BLaER1 (cell line): ENCODE results near the gene COL26A1.

Experiments used
- H3K27ac ChIP-seq: shearing (Covaris generic); formaldehyde crosslinking; 2 replicates; pipeline ENCODE4 v1.8.1; 2022
- H3K27me3 ChIP-seq: shearing (Covaris generic); formaldehyde crosslinking; 2 replicates; pipeline ENCODE4 v1.8.1; 2022
- H3K36me3 ChIP-seq: shearing (Covaris generic); formaldehyde crosslinking; 2 replicates; pipeline ENCODE4 v1.8.1; 2022
- H3K4me1 ChIP-seq: shearing (Covaris generic); formaldehyde crosslinking; 2 replicates; pipeline ENCODE4 v1.8.1; 2022
- H3K4me2 ChIP-seq: shearing (Covaris generic); formaldehyde crosslinking; 2 replicates; pipeline ENCODE4 v1.8.1; 2022
- H3K4me3 ChIP-seq: shearing (Covaris generic); formaldehyde crosslinking; 2 replicates; pipeline ENCODE4 v1.8.1; 2022
- H3K9ac ChIP-seq: shearing (Covaris generic); formaldehyde crosslinking; 2 replicates; pipeline ENCODE4 v1.8.1; 2022
- H3K9me3 ChIP-seq: shearing (Covaris generic); formaldehyde crosslinking; 2 replicates; pipeline ENCODE4 v1.8.1; 2022
- H4K20me1 ChIP-seq: shearing (Covaris generic); formaldehyde crosslinking; 2 replicates; pipeline ENCODE4 v1.8.1; 2022
- Cebpa-rat ChIP-seq: shearing (Covaris generic); IDR thresholded peaks from 2 replicates; pipeline ENCODE4 v1.8.1; 2022

COL26A1 gene

DNA sequence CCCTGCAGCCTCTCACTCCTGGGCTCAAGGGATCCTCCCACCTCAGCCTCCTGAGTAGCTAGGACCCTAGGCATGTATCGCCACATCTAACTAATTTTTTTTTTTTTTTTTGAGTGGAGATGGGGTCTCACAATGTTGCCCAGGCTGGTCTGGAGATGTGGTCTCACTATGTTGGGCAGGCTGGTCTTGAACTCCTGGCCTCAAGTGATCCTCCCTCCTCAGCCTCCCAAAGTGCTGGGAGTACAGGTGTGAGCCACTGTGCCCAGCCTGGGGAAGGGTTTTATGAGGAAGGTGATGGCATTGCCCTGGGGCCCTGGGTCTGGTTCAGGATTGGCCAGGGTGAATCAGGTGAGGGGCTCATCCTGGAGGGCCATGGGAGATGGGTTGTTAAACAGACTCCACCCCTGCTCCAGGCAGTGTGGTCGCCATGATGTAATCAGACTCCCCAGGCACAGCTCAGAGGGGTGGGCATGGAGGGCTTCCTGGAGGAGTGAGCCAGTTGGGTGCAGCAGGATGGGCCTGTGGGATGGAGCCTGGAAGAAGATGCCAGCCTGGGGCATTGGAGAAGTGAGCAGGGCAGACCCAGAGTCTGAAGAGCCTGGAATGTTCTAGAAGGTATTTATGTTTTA lies 183.7 kb downstream of the COL26A1 start:
- Histone ChIP-seq H3K36me3 (no peaks in the 10 kb centered on the region), H3K4me3 (no peak overlapping the region), H3K27me3 (no peaks in the 10 kb centered on the region), H3K27ac (no peak overlapping the region), H3K4me2 (no peak overlapping the region), H4K20me1 (no peaks in the 10 kb centered on the region), H3K9ac (no peak overlapping the region), H3K4me1 (peaks cover 7% of the 10 kb centered on the region; the same call in 1 of the 2 replicates), H3K9me3 (no peaks in the 10 kb centered on the region)
- TF ChIP-seq Cebpa-rat, result no peak

DNA sequence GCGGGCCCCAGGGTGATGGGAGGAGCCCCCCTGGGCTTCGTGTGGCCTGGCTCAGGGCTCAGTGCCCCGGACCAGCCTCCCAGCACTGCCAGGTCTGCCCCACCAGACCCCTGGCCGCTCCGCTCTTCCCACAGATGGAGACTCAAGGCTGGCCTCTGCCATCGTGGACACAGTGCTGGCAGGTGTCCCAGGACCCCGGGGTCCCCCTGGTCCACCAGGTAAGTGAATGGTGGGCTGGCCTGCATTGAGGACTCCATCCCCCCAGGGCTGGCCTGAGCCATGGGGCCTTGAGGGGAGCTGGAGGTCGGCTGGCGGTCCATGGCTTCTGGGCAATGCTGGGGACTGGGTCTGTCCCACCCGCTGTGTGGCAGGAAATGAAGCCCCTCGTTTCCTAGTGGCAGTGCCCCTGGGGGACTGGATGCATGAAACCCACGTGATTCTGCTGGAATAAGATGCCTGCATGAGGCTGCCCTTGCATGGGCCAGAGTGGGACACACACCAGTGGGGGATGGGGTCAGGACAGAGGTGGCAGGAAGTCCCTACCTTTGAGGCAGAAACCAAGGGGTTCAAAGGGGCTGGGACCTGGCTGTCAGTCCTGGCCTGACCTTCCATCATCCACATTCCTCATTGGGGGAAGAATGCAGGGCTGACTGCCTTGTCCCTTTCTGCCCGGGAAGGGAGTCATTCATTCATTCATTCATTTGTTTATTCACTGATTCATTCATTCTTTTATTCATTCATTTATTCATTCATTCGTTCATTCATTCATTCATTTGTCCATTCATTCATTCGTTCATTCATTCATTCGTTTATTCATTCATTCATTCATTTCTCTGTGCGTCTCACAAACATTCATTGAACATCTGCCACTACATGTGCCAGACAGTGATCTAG lies 184.6 kb downstream of the COL26A1 start:
- H3K36me3 ChIP-seq, result no peaks in the 10 kb centered on the region
- H3K9ac ChIP-seq, result no peak overlapping the region
- TF ChIP-seq Cebpa-rat, result no peak

DNA sequence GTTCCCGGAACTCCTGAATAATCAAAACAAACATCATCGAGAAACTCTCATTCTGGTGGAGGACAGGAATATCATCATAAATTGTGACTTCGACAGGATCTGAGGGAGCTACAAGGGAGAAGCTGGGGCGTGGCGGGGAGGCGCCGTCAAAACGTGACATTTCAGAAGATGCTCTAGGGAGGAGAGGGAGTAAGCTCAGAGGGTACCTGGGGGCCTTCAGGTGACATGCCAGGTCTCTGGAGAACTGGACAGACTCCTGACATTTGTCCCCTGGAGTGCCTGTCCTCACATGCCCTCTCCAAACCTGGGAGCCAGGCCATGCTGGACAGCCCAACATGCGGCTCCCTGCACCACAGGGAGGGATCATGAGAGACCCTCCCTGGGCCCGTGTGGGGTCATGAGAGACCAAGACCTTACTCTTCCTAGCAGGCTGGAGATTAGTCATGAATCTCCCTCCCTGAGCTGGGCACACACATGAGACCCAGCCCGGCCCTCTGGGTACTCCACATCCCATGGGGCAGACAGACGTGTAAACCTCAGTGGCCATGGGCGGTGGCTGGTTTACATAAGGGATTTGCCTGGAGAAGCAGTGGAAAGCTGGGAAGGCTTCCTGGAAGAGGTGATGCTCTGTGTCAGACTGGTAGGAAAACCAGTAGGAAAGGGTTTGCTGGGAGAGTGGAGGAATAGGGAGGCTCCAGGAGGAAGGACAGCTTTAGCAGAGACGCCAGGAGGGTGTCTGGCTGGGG lies 185.4 kb downstream of the COL26A1 start:
- no peaks in the 10 kb centered on the region for H3K36me3 ChIP-seq
- peaks cover 4% of the 10 kb centered on the region; the same call in 1 of the 2 replicates for H3K4me1 ChIP-seq
- no peak overlapping the region for H3K9ac ChIP-seq
- no peaks in the 10 kb centered on the region for H3K27me3 ChIP-seq
- no peak overlapping the region for H3K4me2 ChIP-seq
- H3K4me3 ChIP-seq, result no peak overlapping the region
- H3K9me3 ChIP-seq, result no peaks in the 10 kb centered on the region
- no peaks in the 10 kb centered on the region for H4K20me1 ChIP-seq
- no peak overlapping the region for H3K27ac ChIP-seq
- TF ChIP-seq Cebpa-rat, result no peak

More for the DNA sequence above, 184.6 kb downstream of the COL26A1 start:
- Histone ChIP-seq H3K9me3 (no peaks in the 10 kb centered on the region), H3K27me3 (no peaks in the 10 kb centered on the region), H3K4me3 (no peak overlapping the region), H3K27ac (0 out of 2 replicates have a peak overlapping the region, but pooled peaks have one; percentile 6), H3K4me2 (no peak overlapping the region), H4K20me1 (no peaks in the 10 kb centered on the region), H3K4me1 (peaks cover 7% of the 10 kb centered on the region; the same call in 1 of the 2 replicates)

DNA sequence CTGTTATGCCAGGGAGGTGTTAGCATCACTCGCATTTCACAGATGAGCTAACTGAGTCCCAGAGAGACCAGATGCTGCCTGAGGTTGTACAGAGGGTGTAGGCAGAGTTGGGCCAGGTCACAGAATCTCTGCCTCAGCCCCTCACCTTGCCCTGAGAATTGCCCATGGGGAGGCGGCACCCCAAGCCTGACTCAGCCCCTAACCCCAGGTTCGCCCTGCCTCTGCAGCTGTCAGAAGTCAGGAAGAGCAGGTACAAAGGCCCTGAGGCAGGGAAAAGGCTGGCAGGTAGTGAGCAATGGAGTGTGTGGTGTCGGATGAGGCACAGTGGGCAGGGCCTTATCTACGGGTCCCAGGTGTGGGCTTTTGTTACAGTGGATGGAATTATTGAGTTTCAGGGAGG lies 187.1 kb downstream of the COL26A1 start:
- Histone ChIP-seq H4K20me1 (no peaks in the 10 kb centered on the region), H3K9ac (no peak overlapping the region), H3K4me3 (no peak overlapping the region), H3K27ac (no peak overlapping the region), H3K9me3 (no peaks in the 10 kb centered on the region), H3K4me2 (no peak overlapping the region), H3K4me1 (peaks cover 6% of the 10 kb centered on the region; the same call in 1 of the 2 replicates), H3K27me3 (no peaks in the 10 kb centered on the region), H3K36me3 (no peaks in the 10 kb centered on the region)
- TF ChIP-seq Cebpa-rat, result no peak

DNA sequence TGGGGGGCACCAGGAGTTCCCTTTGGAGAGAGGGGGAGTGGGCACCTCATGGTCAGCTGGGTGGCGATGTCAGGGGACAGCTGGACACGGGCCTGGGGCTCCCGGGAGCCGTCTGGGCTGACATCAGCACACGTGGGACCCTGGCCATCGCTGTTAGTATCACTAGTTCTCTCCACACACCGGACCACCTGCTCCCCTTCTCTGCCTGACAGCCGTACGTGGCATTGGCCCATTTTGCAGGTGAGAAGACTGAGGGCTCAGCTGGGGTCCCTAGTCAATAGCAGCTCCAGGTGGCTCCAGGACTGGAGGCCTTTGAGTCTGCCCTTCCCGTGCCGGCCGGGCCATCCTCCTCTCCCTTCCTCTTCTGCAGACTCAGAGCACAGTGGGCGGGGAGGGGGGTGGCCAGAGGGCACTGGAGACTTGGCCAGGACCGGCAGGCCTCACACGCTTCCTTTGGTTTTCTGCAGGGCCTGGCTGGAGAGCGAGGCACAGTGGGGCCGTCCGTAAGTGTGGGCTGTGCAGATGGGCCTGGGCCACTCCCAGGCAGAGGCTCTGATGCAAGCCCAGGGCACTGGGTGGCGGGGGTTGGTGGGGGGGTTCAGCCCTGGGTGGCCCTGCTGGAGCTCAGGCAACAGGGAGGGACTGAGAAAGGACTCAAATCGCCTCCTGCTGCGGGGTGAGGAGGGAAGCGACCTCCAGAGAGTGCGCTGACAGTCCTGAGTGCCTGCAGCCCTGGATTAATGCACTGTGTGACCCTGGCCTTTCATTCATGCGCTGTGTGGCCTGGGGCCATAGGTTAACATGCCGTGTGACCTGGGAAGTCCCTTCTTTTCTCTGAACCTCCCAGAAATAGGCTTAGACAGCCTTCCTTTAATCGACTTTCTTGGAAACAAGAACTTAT lies 188.2 kb downstream of the COL26A1 start:
- Histone ChIP-seq H3K36me3 (no peaks in the 10 kb centered on the region), H3K9ac (no peak overlapping the region), H3K9me3 (no peaks in the 10 kb centered on the region), H3K27me3 (no peaks in the 10 kb centered on the region), H4K20me1 (no peaks in the 10 kb centered on the region), H3K27ac (no peak overlapping the region), H3K4me2 (no peak overlapping the region), H3K4me3 (no peak overlapping the region), H3K4me1 (peaks cover 6% of the 10 kb centered on the region; the same call in 1 of the 2 replicates)
- TF ChIP-seq Cebpa-rat, result no peak

DNA sequence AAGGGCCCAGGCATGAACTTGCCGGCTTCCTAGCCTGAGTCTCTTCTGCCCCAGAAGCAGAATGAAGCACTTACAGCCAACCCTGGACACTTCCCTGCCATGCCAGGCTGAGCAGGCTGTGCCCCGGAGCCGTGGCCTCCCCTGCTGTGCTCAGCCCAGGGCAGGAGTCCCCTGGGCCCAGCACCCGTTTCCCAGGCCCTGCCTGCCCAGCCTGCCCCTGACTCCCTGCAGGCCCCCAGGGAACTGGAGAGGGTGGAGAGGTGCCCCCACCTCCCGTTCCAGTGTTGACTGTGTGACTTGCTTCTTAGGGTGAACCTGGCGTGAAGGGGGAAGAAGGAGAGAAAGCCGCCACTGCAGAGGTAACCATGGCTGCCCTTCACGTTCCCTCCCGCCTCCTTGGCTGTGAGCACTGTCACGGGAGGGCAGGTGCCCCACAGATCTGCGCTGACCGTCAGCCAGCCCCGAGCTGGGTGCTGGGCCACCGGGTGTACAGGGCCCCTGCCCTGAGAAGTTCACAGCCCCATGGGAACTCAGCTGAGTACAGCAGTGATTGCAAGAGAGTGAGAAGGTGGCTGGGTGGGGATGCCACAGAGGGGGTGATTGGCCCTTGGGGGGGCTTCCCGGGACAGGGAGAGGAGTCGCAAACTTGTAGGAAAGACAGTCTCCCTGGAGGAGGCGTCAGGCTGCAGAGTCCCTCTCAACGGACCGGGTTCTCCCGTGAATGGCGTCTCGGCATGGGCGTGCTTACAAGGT lies 190.5 kb downstream of the COL26A1 start:
- no peaks in the 10 kb centered on the region for H3K9me3 ChIP-seq

DNA sequence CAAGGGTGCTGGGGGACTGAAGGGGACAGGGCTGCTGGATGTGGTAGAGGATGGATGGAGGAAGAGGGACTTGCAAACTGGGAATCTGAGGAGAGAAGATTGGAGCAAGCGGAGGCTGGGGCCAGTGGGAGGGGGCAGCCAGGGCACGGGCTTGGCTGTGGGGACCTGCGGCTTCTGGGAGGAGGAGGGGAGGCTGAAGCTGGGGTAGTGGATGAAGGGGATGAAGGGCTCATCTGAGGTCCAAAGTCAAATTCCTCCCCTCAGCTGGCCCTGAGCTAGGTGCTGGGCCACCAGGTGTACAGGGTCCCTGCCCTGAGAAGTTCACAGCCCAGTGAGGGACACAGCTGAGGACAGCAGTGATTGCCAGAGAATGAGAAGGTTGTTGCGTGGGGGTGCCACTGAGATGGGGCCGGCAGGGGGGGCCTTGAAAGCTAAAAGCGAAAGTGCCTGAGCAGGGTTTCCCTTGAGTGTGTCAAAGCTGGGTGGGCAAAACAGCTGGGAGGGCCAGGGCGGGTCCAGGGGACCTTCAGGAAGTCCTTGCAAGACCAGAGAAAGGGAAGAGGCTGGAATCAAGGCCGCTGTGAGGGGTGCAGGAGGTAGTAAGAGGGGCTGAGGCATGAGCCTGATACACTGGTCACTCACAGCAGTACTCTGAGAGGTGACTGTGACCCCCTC lies 191.2 kb downstream of the COL26A1 start:
- Histone ChIP-seq H3K27ac (no peak overlapping the region), H3K4me1 (peaks cover 6% of the 10 kb centered on the region; the same call in 1 of the 2 replicates), H3K36me3 (no peaks in the 10 kb centered on the region), H4K20me1 (no peaks in the 10 kb centered on the region), H3K4me3 (no peak overlapping the region), H3K9me3 (no peaks in the 10 kb centered on the region), H3K4me2 (no peak overlapping the region), H3K27me3 (no peaks in the 10 kb centered on the region), H3K9ac (no peak overlapping the region)
- TF ChIP-seq Cebpa-rat, result no peak

More for the DNA sequence above, 190.5 kb downstream of the COL26A1 start:
- Histone ChIP-seq H3K27ac (no peak overlapping the region), H3K4me1 (peaks cover 6% of the 10 kb centered on the region; the same call in 1 of the 2 replicates), H3K9ac (no peak overlapping the region), H3K36me3 (no peaks in the 10 kb centered on the region), H3K4me2 (peak overlapping the region; percentile 9; the same call in 1 of the 2 replicates), H3K4me3 (no peak overlapping the region), H4K20me1 (no peaks in the 10 kb centered on the region), H3K27me3 (no peaks in the 10 kb centered on the region)
- no peak for TF ChIP-seq Cebpa-rat
